ENCODE results near the gene NRG3. TPM values are rescaled to one million over a fixed set of nuclear protein-coding genes. Genes with fewer than 3 reads are reported as not detected.

NRG3 gene
- total and polyA plus RNA-seq, 2 of the 8 experiments (the other 6 are each of a cell fraction or from before 2014, with no cell fraction given), result 4.2 to 5.0 TPM

GRCh38 chr10:82440775-82441174 lies 565.8 kb downstream of the NRG3 start:
- no peak overlapping the region for H2BK120ac ChIP-seq (replicated peaks; ENCODE audit: low read depth, low read length)
- no peak overlapping the region for H3K9ac ChIP-seq (replicated peaks in 1 of 4; ENCODE audit: extremely low read depth in 1 of 4, low read depth in 3 of 4, low read length in 3 of 4)
- H3K23me2 ChIP-seq (ENCODE audit: low read depth, low read length), result no peaks in the 10 kb centered on the region
- H3K14ac ChIP-seq (ENCODE audit: insufficient read length), result no peak overlapping the region
- no peak overlapping the region for H2BK12ac ChIP-seq (ENCODE audit: low read depth, low read length)
- no peak overlapping the region for H3K4me3 ChIP-seq (ENCODE audit: extremely low read depth in 1 of 4, insufficient read depth in 2 of 4, low read depth in 3 of 4, low read length in 4 of 4)
- DNase-seq (ENCODE audit: low read depth in 1 of 2, low spot score in 2 of 2) (no peak), FAIRE-seq (no peak)
- ChIA-PET CTCF (ENCODE audit: partially characterized antibody) (no interaction called here), POLR2A (ENCODE audit: partially characterized antibody) (no interaction called here)
- no peaks in the 10 kb centered on the region for H3K9me3 ChIP-seq (ENCODE audit: insufficient read depth in 2 of 2, low read depth in 1 of 2, low read length in 1 of 2)
- no peak overlapping the region for H2BK5ac ChIP-seq (ENCODE audit: low read depth, low read length)
- H3K27me3 ChIP-seq (replicated peaks in 1 of 4; ENCODE audit: control insufficient read depth in 3 of 4, extremely low read depth in 1 of 4, insufficient read depth in 3 of 4, low read length in 3 of 4), result no peaks in the 10 kb centered on the region
- H3K79me1 ChIP-seq (ENCODE audit: low read depth, low read length), result no peaks in the 10 kb centered on the region
- H3K4me2 ChIP-seq (ENCODE audit: insufficient read depth in 1 of 2, low read depth in 2 of 2, low read length in 2 of 2), result no peak overlapping the region
- no peaks in the 10 kb centered on the region for H3K36me3 ChIP-seq (ENCODE audit: control insufficient read depth in 2 of 4, insufficient read depth in 4 of 4, low read length in 3 of 4)
- H4K91ac ChIP-seq (replicated peaks; ENCODE audit: insufficient read length, low read length), result no peak overlapping the region
- H2BK20ac ChIP-seq (ENCODE audit: low read length), result no peak overlapping the region
- H4K8ac ChIP-seq (ENCODE audit: extremely low read depth, insufficient read depth, low read length), result no peak overlapping the region
- no peak overlapping the region for H3K56ac ChIP-seq (replicated peaks; ENCODE audit: insufficient read length, low read depth, low read length)
- no peak for TF ChIP-seq CHD7 (IDR thresholded peaks at IDR 0.05; ENCODE audit: insufficient replicate concordance, low read length)
- peak; percentile 97 for TF ChIP-seq MAFK (IDR thresholded peaks at IDR 0.05; ENCODE audit: low read depth, low read length)
- no peaks in the 10 kb centered on the region for H3K79me2 ChIP-seq (ENCODE audit: control insufficient read depth in 1 of 2, insufficient read depth in 2 of 2, low read length in 2 of 2)
- H4K20me1 ChIP-seq (replicated peaks in 1 of 2; ENCODE audit: control insufficient read depth in 1 of 2, insufficient read depth in 2 of 2, low read length in 2 of 2), result no peaks in the 10 kb centered on the region
- H3K4me1 ChIP-seq (replicated peaks in 1 of 4; ENCODE audit: control insufficient read depth in 3 of 4, insufficient read depth in 4 of 4, low read length in 3 of 4), result no peaks in the 10 kb centered on the region
- no peak overlapping the region for H3K27ac ChIP-seq (ENCODE audit: low read depth, low read length)
- H4K5ac ChIP-seq (ENCODE audit: insufficient read length, low read depth, low read length), result no peak overlapping the region
- no peak overlapping the region for H2BK15ac ChIP-seq (ENCODE audit: low read length)
- no peak overlapping the region for H2AK5ac ChIP-seq (ENCODE audit: low read depth, low read length)
- no peak overlapping the region for H3K23ac ChIP-seq (ENCODE audit: insufficient read length)
- no peak overlapping the region for H3K4ac ChIP-seq (replicated peaks; ENCODE audit: insufficient read length, low read depth, low read length)
- H3K18ac ChIP-seq (ENCODE audit: extremely low read depth, low read length), result no peak overlapping the region
- no peak overlapping the region for H2AFZ ChIP-seq (ENCODE audit: low read length)
